GM12872 (cell line): ENCODE data around the gene IQSEC3.
"Not testable (repeated sequence)": the region's sequence is repeated elsewhere in the genome, so short reads cannot be mapped to it uniquely, and the experiment has no call there.

Source experiments
- CTCF ChIP-seq: IDR thresholded peaks from 3 replicates; pipeline ENCODE4 v1.5.1; 2011; ENCODE audit warnings: low read depth, mild to moderate bottlenecking, low read length, moderate library complexity; ENCODE audit not compliant: insufficient read depth

Gene IQSEC3

GRCh38 chr12:66428-66781 is at the start of gene IQSEC3:
Gene IQSEC3 (plus strand): TSS chr12:66767. CDS start chr12:66883, 116 bp downstream.
- TF ChIP-seq CTCF, result not testable (repeated sequence)

GRCh38 chr12:20757-21156 is 45.8 kb upstream of the IQSEC3 start:
- TF ChIP-seq CTCF, result no peak

- no peak for TF ChIP-seq CTCF
Measured at GRCh38 chr12:21301-22189, 45.0 kb upstream of the IQSEC3 start.

GRCh38 chr12:22190-22529 is 44.4 kb upstream of the IQSEC3 start:
- TF ChIP-seq CTCF, result peak; percentile 23; the same call in 1 of the 3 replicates

- no peak for TF ChIP-seq CTCF
Measured at GRCh38 chr12:22530-23201, 43.9 kb upstream of the IQSEC3 start.

GRCh38 chr12:53735-54730 is 12.5 kb upstream of the IQSEC3 start:
- no peak for TF ChIP-seq CTCF
